ENCODE results near the gene GABRA5. TPM values are rescaled to one million over a fixed set of nuclear protein-coding genes. Genes with fewer than 3 reads are reported as not detected.

The GABRA5 gene
- total RNA-seq, 1 donor, result not detected

GRCh38 chr15:26937134-26937533 is 70.3 kb downstream of the GABRA5 start:
- Histone ChIP-seq H3K36me3 (ENCODE audit: insufficient read depth, low read length) (no peaks in the 10 kb centered on the region), H3K4me1 (ENCODE audit: insufficient read depth, low read length) (no peaks in the 10 kb centered on the region), H2AFZ (ENCODE audit: low read length) (no peak overlapping the region), H3K27me3 (ENCODE audit: insufficient read depth, low read length) (no peaks in the 10 kb centered on the region), H3K27ac (ENCODE audit: low read depth, low read length) (no peak overlapping the region), H3K9me3 (ENCODE audit: low read depth, low read length) (no peaks in the 10 kb centered on the region), H3K4me2 (ENCODE audit: insufficient read depth, low read length) (no peak overlapping the region), H4K20me1 (ENCODE audit: insufficient read depth, low read length) (no peaks in the 10 kb centered on the region), H3K4me3 (ENCODE audit: insufficient read depth, low read length) (no peak overlapping the region), H3K79me2 (ENCODE audit: insufficient read depth, low read length) (no peaks in the 10 kb centered on the region)
- TF ChIP-seq CTCF (IDR thresholded peaks at IDR 0.05; ENCODE audit: extremely low read depth, low read depth, low read length), result no peak
- DNase-seq (ENCODE audit: insufficient read length, low spot score, missing footprints), result no peak

GRCh38 chr15:26939398-26939797 is 72.5 kb downstream of the GABRA5 start:
- no peaks in the 10 kb centered on the region for H3K27me3 ChIP-seq (ENCODE audit: insufficient read depth, low read length)
- no peak for TF ChIP-seq CTCF (IDR thresholded peaks at IDR 0.05; ENCODE audit: extremely low read depth, low read depth, low read length)
- no peak for DNase-seq (ENCODE audit: insufficient read length, low spot score, missing footprints)

GRCh38 chr15:26941489-26941888 is 74.6 kb downstream of the GABRA5 start:
- no peak overlapping the region for H3K4me3 ChIP-seq (ENCODE audit: insufficient read depth, low read length)
- no peaks in the 10 kb centered on the region for H3K36me3 ChIP-seq (ENCODE audit: insufficient read depth, low read length)
- TF ChIP-seq CTCF (IDR thresholded peaks at IDR 0.05; ENCODE audit: extremely low read depth, low read depth, low read length), result no peak
- H3K9me3 ChIP-seq (ENCODE audit: low read depth, low read length), result no peaks in the 10 kb centered on the region
- no peaks in the 10 kb centered on the region for H3K27me3 ChIP-seq (ENCODE audit: insufficient read depth, low read length)
- no peak for DNase-seq (ENCODE audit: insufficient read length, low spot score, missing footprints)
- no peaks in the 10 kb centered on the region for H3K79me2 ChIP-seq (ENCODE audit: insufficient read depth, low read length)
- no peaks in the 10 kb centered on the region for H3K4me1 ChIP-seq (ENCODE audit: insufficient read depth, low read length)
- H3K4me2 ChIP-seq (ENCODE audit: insufficient read depth, low read length), result no peak overlapping the region
- H2AFZ ChIP-seq (ENCODE audit: low read length), result no peak overlapping the region
- H3K27ac ChIP-seq (ENCODE audit: low read depth, low read length), result no peak overlapping the region
- no peaks in the 10 kb centered on the region for H4K20me1 ChIP-seq (ENCODE audit: insufficient read depth, low read length)

More at GRCh38 chr15:26939398-26939797, 72.5 kb downstream of the GABRA5 start:
- Histone ChIP-seq H2AFZ (ENCODE audit: low read length) (no peak overlapping the region), H3K79me2 (ENCODE audit: insufficient read depth, low read length) (no peaks in the 10 kb centered on the region), H4K20me1 (ENCODE audit: insufficient read depth, low read length) (no peaks in the 10 kb centered on the region), H3K4me2 (ENCODE audit: insufficient read depth, low read length) (no peak overlapping the region), H3K9me3 (ENCODE audit: low read depth, low read length) (no peaks in the 10 kb centered on the region), H3K4me1 (ENCODE audit: insufficient read depth, low read length) (no peaks in the 10 kb centered on the region), H3K4me3 (ENCODE audit: insufficient read depth, low read length) (no peak overlapping the region), H3K36me3 (ENCODE audit: insufficient read depth, low read length) (no peaks in the 10 kb centered on the region), H3K27ac (ENCODE audit: low read depth, low read length) (no peak overlapping the region)

- Histone ChIP-seq H3K79me2 (ENCODE audit: insufficient read depth, low read length) (no peaks in the 10 kb centered on the region), H2AFZ (ENCODE audit: low read length) (no peak overlapping the region), H3K36me3 (ENCODE audit: insufficient read depth, low read length) (no peaks in the 10 kb centered on the region), H3K27ac (ENCODE audit: low read depth, low read length) (no peak overlapping the region), H3K4me3 (ENCODE audit: insufficient read depth, low read length) (no peak overlapping the region), H3K9me3 (ENCODE audit: low read depth, low read length) (no peaks in the 10 kb centered on the region), H3K4me2 (ENCODE audit: insufficient read depth, low read length) (no peak overlapping the region), H4K20me1 (ENCODE audit: insufficient read depth, low read length) (no peaks in the 10 kb centered on the region), H3K4me1 (ENCODE audit: insufficient read depth, low read length) (no peaks in the 10 kb centered on the region), H3K27me3 (ENCODE audit: insufficient read depth, low read length) (no peaks in the 10 kb centered on the region)
- no peak for DNase-seq (ENCODE audit: insufficient read length, low spot score, missing footprints)
- TF ChIP-seq CTCF (IDR thresholded peaks at IDR 0.05; ENCODE audit: extremely low read depth, low read depth, low read length), result no peak
Measured at GRCh38 chr15:26943866-26944265, 77.0 kb downstream of the GABRA5 start.
